SU-DHL-6 (cell line): ENCODE results near the gene OR2M5.

ENCODE experiments used
- CTCF ChIP-seq: fragments of 200-600 bp; sonication (generic); IDR thresholded peaks from one replicate; pipeline ENCODE4 v1.5.1; 2017; ENCODE audit warnings: antibody characterized with exemption, mild to moderate bottlenecking, low read length, moderate library complexity; ENCODE audit not compliant: insufficient read depth, poor library complexity, severe bottlenecking
- EZH2phosphoT487 ChIP-seq: fragments of 200-600 bp; sonication (generic), shearing (Covaris generic); conservative IDR thresholded peaks from 2 replicates; pipeline ENCODE4 v1.6.1; 2018; ENCODE audit warnings: mild to moderate bottlenecking, antibody characterized with exemption, low read length, moderate library complexity, mixed read lengths

DNA sequence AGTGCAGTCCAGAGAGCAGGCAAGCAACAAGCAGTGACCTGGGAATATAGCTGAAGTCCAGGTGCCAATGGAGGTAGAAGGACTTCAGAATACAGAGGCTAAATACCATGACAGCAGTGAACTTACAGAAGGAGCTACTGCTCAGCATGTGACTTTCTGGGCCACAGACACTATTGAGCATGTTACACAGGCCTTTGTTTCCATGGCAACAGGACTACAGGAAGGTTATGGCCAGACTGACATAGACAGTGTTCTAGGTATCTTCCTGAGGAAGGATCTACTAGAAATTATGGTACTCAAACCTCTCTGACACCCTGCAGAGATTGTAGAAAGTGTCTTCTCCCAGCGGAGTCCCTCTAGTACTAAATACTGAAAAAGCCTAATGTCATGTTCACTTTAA lies 11.0 kb downstream of the OR2M5 start:
- TF ChIP-seq CTCF = no peak
- TF ChIP-seq EZH2phosphoT487 = no peak
